Measurements from ENCODE around the gene ARHGEF39.

- TF ChIP-seq POLR2A (IDR thresholded peaks at IDR 0.05; ENCODE audit: low read depth, low read length) (no peak), POLR2AphosphoS5 (IDR thresholded peaks at IDR 0.05; ENCODE audit: low read depth, low read length) (no peak)
These were observed 40.4 kb upstream of the ARHGEF39 start for GRCh38 chr9:35705372-35705771.
